NT2/D1 (cell line): ENCODE measurements around the gene RBM5.

Source experiments
- DNase-seq: peaks from one replicate; pipeline ENCODE4 v3.0.0-alpha.2; 2011; ENCODE audit warnings: low read depth, low spot score
- H3K27me3 ChIP-seq: 2 replicates; pipeline ENCODE4 v1.6.0; 2011; ENCODE audit warnings: mild to moderate bottlenecking; ENCODE audit not compliant: insufficient read length, insufficient read depth
- H3K36me3 ChIP-seq: 2 replicates; pipeline ENCODE4 v1.6.1; 2011; ENCODE audit warnings: mild to moderate bottlenecking, low read length, mixed read lengths; ENCODE audit not compliant: insufficient read depth, insufficient read length
- H3K4me1 ChIP-seq: 2 replicates; pipeline ENCODE4 v1.5.1; 2011; ENCODE audit not compliant: insufficient read depth, insufficient read length
- H3K4me3 ChIP-seq: 2 replicates; pipeline ENCODE4 v1.5.1; 2011; ENCODE audit warnings: low read depth; ENCODE audit not compliant: insufficient read length
- H3K9ac ChIP-seq: 2 replicates; pipeline ENCODE4 v1.6.0; 2011; ENCODE audit warnings: low read depth; ENCODE audit not compliant: insufficient read length
- H3K9me3 ChIP-seq: 2 replicates; pipeline ENCODE4 v1.5.1; 2011; ENCODE audit warnings: mild to moderate bottlenecking, low read length; ENCODE audit not compliant: insufficient read depth
- SUZ12 ChIP-seq: IDR thresholded peaks from 2 replicates; pipeline ENCODE4 v1.6.1; 2011; ENCODE audit not compliant: insufficient read length, insufficient read depth; ENCODE audit errors: extremely low read depth
- YY1 ChIP-seq: IDR thresholded peaks from 2 replicates; pipeline ENCODE4 v1.6.1; 2011; ENCODE audit not compliant: insufficient read length, insufficient read depth
- ZNF274 ChIP-seq: IDR thresholded peaks from 2 replicates; pipeline ENCODE4 v1.6.1; 2011; ENCODE audit warnings: mild to moderate bottlenecking, low read depth, low read length

Gene RBM5

GRCh38 chr3:50102558-50102957 lies 13.8 kb downstream of the RBM5 start:
- Histone ChIP-seq H3K9ac (no peak overlapping the region), H3K36me3 (peaks cover 93% of the 10 kb centered on the region), H3K4me1 (no peaks in the 10 kb centered on the region), H3K9me3 (no peaks in the 10 kb centered on the region), H3K4me3 (no peak overlapping the region), H3K27me3 (no peaks in the 10 kb centered on the region)
- DNase-seq: no peak
- no peak for TF ChIP-seq SUZ12

GRCh38 chr3:50111757-50112156 lies 23.0 kb downstream of the RBM5 start:
- no peak overlapping the region for H3K9ac ChIP-seq
- no peaks in the 10 kb centered on the region for H3K4me1 ChIP-seq
- H3K27me3 ChIP-seq: no peaks in the 10 kb centered on the region
- peaks cover 99% of the 10 kb centered on the region for H3K36me3 ChIP-seq
- no peak for DNase-seq
- H3K4me3 ChIP-seq: no peak overlapping the region
- TF ChIP-seq YY1 (no peak), ZNF274 (no peak), SUZ12 (no peak)
- no peaks in the 10 kb centered on the region for H3K9me3 ChIP-seq

- TF ChIP-seq ZNF274: no peak
- TF ChIP-seq YY1: no peak
- no peak for TF ChIP-seq SUZ12
- no peaks in the 10 kb centered on the region for H3K9me3 ChIP-seq
- no peaks in the 10 kb centered on the region for H3K4me1 ChIP-seq
- H3K9ac ChIP-seq: no peak overlapping the region
- no peak overlapping the region for H3K4me3 ChIP-seq
- DNase-seq: no peak
- no peaks in the 10 kb centered on the region for H3K27me3 ChIP-seq
- H3K36me3 ChIP-seq: peaks cover 99% of the 10 kb centered on the region
These were observed 23.7 kb downstream of the RBM5 start for GRCh38 chr3:50112462-50112861.

GRCh38 chr3:50117120-50117519 lies 28.4 kb downstream of the RBM5 start:
- Histone ChIP-seq H3K36me3 (peaks cover 96% of the 10 kb centered on the region), H3K9ac (no peak overlapping the region)
- no peak for TF ChIP-seq ZNF274
- no peak for TF ChIP-seq SUZ12
- no peak for TF ChIP-seq YY1

GRCh38 chr3:50118237-50118636 lies 29.5 kb downstream of the RBM5 start:
- no peak overlapping the region for H3K4me3 ChIP-seq
- peaks cover 11% of the 10 kb centered on the region for H3K4me1 ChIP-seq
- DNase-seq: no peak
- H3K9me3 ChIP-seq: no peaks in the 10 kb centered on the region
- no peak for TF ChIP-seq ZNF274
- TF ChIP-seq YY1: no peak
- no peak for TF ChIP-seq SUZ12
- H3K36me3 ChIP-seq: peaks cover 84% of the 10 kb centered on the region
- no peak overlapping the region for H3K9ac ChIP-seq
- no peaks in the 10 kb centered on the region for H3K27me3 ChIP-seq

More at GRCh38 chr3:50117120-50117519, 28.4 kb downstream of the RBM5 start:
- DNase-seq: no peak
- H3K9me3 ChIP-seq: no peaks in the 10 kb centered on the region
- H3K27me3 ChIP-seq: no peaks in the 10 kb centered on the region
- peaks cover 9% of the 10 kb centered on the region for H3K4me1 ChIP-seq
- H3K4me3 ChIP-seq: no peak overlapping the region

- Histone ChIP-seq H3K36me3 (peaks cover 69% of the 10 kb centered on the region), H3K4me1 (peaks cover 15% of the 10 kb centered on the region), H3K9me3 (no peaks in the 10 kb centered on the region), H3K27me3 (no peaks in the 10 kb centered on the region), H3K4me3 (no peak overlapping the region), H3K9ac (no peak overlapping the region)
- TF ChIP-seq YY1: no peak
- TF ChIP-seq SUZ12: no peak
- no peak for TF ChIP-seq ZNF274
- DNase-seq: no peak
These were observed 31.1 kb downstream of the RBM5 start for GRCh38 chr3:50119786-50120185.

- Histone ChIP-seq H3K4me3 (no peak overlapping the region), H3K36me3 (peaks cover 62% of the 10 kb centered on the region), H3K9ac (no peak overlapping the region), H3K27me3 (no peaks in the 10 kb centered on the region), H3K9me3 (no peaks in the 10 kb centered on the region), H3K4me1 (peaks cover 17% of the 10 kb centered on the region)
- TF ChIP-seq SUZ12 (no peak), YY1 (no peak), ZNF274 (no peak)
- no peak for DNase-seq
These were observed 31.8 kb downstream of the RBM5 start for GRCh38 chr3:50120364-50121071.
